GM21717 (cell line): ENCODE measurements around the gene PSMD1.

ENCODE experiments used
- ATAC-seq: cut with Tn5 transposase; IDR thresholded peaks from one replicate; pipeline ENCODE4 v1.9.1; 2021; ENCODE audit warnings: mild to moderate bottlenecking, moderate library complexity; ENCODE audit not compliant: unreplicated experiment

Gene PSMD1

GRCh38 chr2:231034291-231034882 is 22.3 kb upstream of the PSMD1 start:
- no peak for ATAC-seq

GRCh38 chr2:231036131-231036530 is 20.5 kb upstream of the PSMD1 start:
- no peak for ATAC-seq

GRCh38 chr2:231036578-231037106 is 20.0 kb upstream of the PSMD1 start:
- ATAC-seq = no peak

GRCh38 chr2:231037202-231037730 is 19.4 kb upstream of the PSMD1 start, which contains the start of gene C2orf72:
C2orf72 (plus strand) TSS chr2:231037523; CDS start chr2:231037566, 43 bp downstream.
- ATAC-seq = no peak

GRCh38 chr2:231037731-231038482 is 18.8 kb upstream of the PSMD1 start:
- no peak for ATAC-seq

GRCh38 chr2:231038483-231039293 is 18.0 kb upstream of the PSMD1 start:
- no peak for ATAC-seq

GRCh38 chr2:231039294-231039664 is 17.4 kb upstream of the PSMD1 start:
- ATAC-seq = no peak

- ATAC-seq = no peak
Observed at GRCh38 chr2:231039821-231040364, 16.8 kb upstream of the PSMD1 start.

- ATAC-seq = no peak
Observed at GRCh38 chr2:231041061-231041689, 15.5 kb upstream of the PSMD1 start.

GRCh38 chr2:231043796-231044195 is 12.9 kb upstream of the PSMD1 start:
- no peak for ATAC-seq

GRCh38 chr2:231046916-231047273 is 9.8 kb upstream of the PSMD1 start:
- ATAC-seq = no peak

GRCh38 chr2:231047274-231047922 is 9.3 kb upstream of the PSMD1 start:
- no peak for ATAC-seq

- ATAC-seq = no peak
Observed at GRCh38 chr2:231047923-231048915, 8.4 kb upstream of the PSMD1 start.

GRCh38 chr2:231049286-231050017 is 7.2 kb upstream of the PSMD1 start:
- ATAC-seq = no peak

- no peak for ATAC-seq
Observed at GRCh38 chr2:231050018-231050901, 6.4 kb upstream of the PSMD1 start.

GRCh38 chr2:231051116-231051515 is 5.6 kb upstream of the PSMD1 start:
- no peak for ATAC-seq
